H9 (cell line): ENCODE data around the gene MCF2L. TPM values are rescaled to one million over a fixed set of nuclear protein-coding genes. Genes with fewer than 3 reads are reported as not detected.

Source experiments
- DNase-seq: peaks from one replicate; pipeline ENCODE4 v3.0.0-alpha.2; 2017
- H2AFZ ChIP-seq: one replicate; pipeline ENCODE4 v1.6.1; 2013; ENCODE audit warnings: mild to moderate bottlenecking, low read length, control low read depth, moderate library complexity
- H2AK5ac ChIP-seq: 2 replicates; pipeline ENCODE4 v1.6.1; 2013; ENCODE audit warnings: low read length, control low read depth, mixed read lengths; ENCODE audit not compliant: insufficient read length
- H2BK120ac ChIP-seq: one replicate; pipeline ENCODE4 v1.6.1; 2013; ENCODE audit warnings: low read depth, mild to moderate bottlenecking, low read length, control low read depth, inconsistent platforms; ENCODE audit not compliant: poor library complexity, severe bottlenecking
- H2BK12ac ChIP-seq: 2 replicates; pipeline ENCODE4 v1.6.1; 2013; ENCODE audit warnings: low read length, control low read depth, mixed read lengths, low read depth; ENCODE audit not compliant: insufficient read length
- H2BK15ac ChIP-seq: 2 replicates; pipeline ENCODE4 v1.6.1; 2013; ENCODE audit warnings: low read depth, low read length, control low read depth
- H2BK20ac ChIP-seq: one replicate; pipeline ENCODE4 v1.6.1; 2013; ENCODE audit warnings: low read depth, mild to moderate bottlenecking, low read length, control low read depth, inconsistent platforms; ENCODE audit not compliant: poor library complexity, severe bottlenecking
- H2BK5ac ChIP-seq: 2 replicates; pipeline ENCODE4 v1.6.1; 2013; ENCODE audit warnings: low read length, control low read depth, mixed read lengths; ENCODE audit not compliant: insufficient read length
- H3K14ac ChIP-seq: 2 replicates; pipeline ENCODE4 v1.6.1; 2013; ENCODE audit warnings: low read length, control low read depth; ENCODE audit not compliant: insufficient read depth
- H3K18ac ChIP-seq: 2 replicates; pipeline ENCODE4 v1.6.1; 2013; ENCODE audit warnings: low read depth, mild to moderate bottlenecking, mixed read lengths, low read length, control low read depth; ENCODE audit not compliant: insufficient read length
- H3K23ac ChIP-seq: 2 replicates; pipeline ENCODE4 v1.6.1; 2013; ENCODE audit warnings: low read length, control low read depth, mixed read lengths, low read depth; ENCODE audit not compliant: insufficient read length
- H3K23me2 ChIP-seq: 2 replicates; pipeline ENCODE4 v1.6.1; 2013; ENCODE audit warnings: low read depth, mild to moderate bottlenecking, mixed read lengths, low read length, control low read depth; ENCODE audit not compliant: insufficient read length, poor library complexity, severe bottlenecking
- H3K27ac ChIP-seq: 2 replicates; pipeline ENCODE4 v1.5.1; 2013; ENCODE audit warnings: low read length, control low read depth, mixed read lengths, low read depth; ENCODE audit not compliant: insufficient read length
- H3K27me3 ChIP-seq: 2 replicates; pipeline ENCODE4 v1.6.1; 2013; ENCODE audit warnings: low read length, control low read depth, inconsistent platforms; ENCODE audit not compliant: insufficient read depth
- H3K4ac ChIP-seq: 2 replicates; pipeline ENCODE4 v1.6.1; 2013; ENCODE audit warnings: low read depth, mild to moderate bottlenecking, control low read depth, inconsistent platforms, low read length, moderate library complexity
- H3K4me1 ChIP-seq: 2 replicates; pipeline ENCODE4 v1.6.1; 2013; ENCODE audit warnings: low read length, control low read depth, inconsistent platforms; ENCODE audit not compliant: insufficient read depth
- H3K4me2 ChIP-seq: 2 replicates; pipeline ENCODE4 v1.6.1; 2013; ENCODE audit warnings: low read length, control low read depth, mixed read lengths; ENCODE audit not compliant: insufficient read length, insufficient read depth
- H3K56ac ChIP-seq: 2 replicates; pipeline ENCODE4 v1.6.1; 2013; ENCODE audit warnings: low read depth, mild to moderate bottlenecking, mixed read lengths, low read length, control low read depth; ENCODE audit not compliant: insufficient read length
- H3K79me1 ChIP-seq: 2 replicates; pipeline ENCODE4 v1.6.1; 2013; ENCODE audit warnings: low read depth, mild to moderate bottlenecking, moderate library complexity, low read length, control low read depth, inconsistent platforms; ENCODE audit not compliant: insufficient read depth, poor library complexity, severe bottlenecking
- H3K79me2 ChIP-seq: 2 replicates; pipeline ENCODE4 v1.6.1; 2013; ENCODE audit warnings: low read length, control low read depth, inconsistent platforms; ENCODE audit not compliant: insufficient read depth
- H3K9ac ChIP-seq: 2 replicates; pipeline ENCODE4 v1.6.1; 2013; ENCODE audit warnings: low read length, control low read depth, mixed read lengths; ENCODE audit not compliant: insufficient read length; ENCODE audit errors: extremely low read depth
- H3K9me3 ChIP-seq: one replicate; pipeline ENCODE4 v1.6.1; 2013; ENCODE audit warnings: low read depth, low read length, inconsistent platforms; ENCODE audit not compliant: control insufficient read depth
- H3T11ph ChIP-seq: one replicate; pipeline ENCODE4 v1.6.1; 2013; ENCODE audit warnings: mild to moderate bottlenecking, low read length, control low read depth, inconsistent platforms
- H4K20me1 ChIP-seq: one replicate; pipeline ENCODE4 v1.6.1; 2013; ENCODE audit not compliant: control insufficient read depth, insufficient read length, insufficient read depth
- H4K5ac ChIP-seq: 2 replicates; pipeline ENCODE4 v1.6.1; 2013; ENCODE audit warnings: low read depth, mild to moderate bottlenecking, mixed read lengths, low read length, control low read depth; ENCODE audit not compliant: insufficient read length
- H4K8ac ChIP-seq: replicated peaks from 2 replicates; pipeline ENCODE4 v1.6.1; 2013; ENCODE audit warnings: low read length, control low read depth, mixed read lengths, low read depth; ENCODE audit not compliant: insufficient read length
- H4K91ac ChIP-seq: 2 replicates; pipeline ENCODE4 v1.6.1; 2013; ENCODE audit warnings: low read depth, mild to moderate bottlenecking, moderate library complexity, mixed read lengths, low read length, control low read depth; ENCODE audit not compliant: insufficient read length
- H3K27ac Mint-ChIP-seq, 3 experiments: 2 replicates in 2 of 3; 3 replicates in 1 of 3; pipeline ENCODE4 v1.8.0; 2020 to 2021; ENCODE audit warnings: mixed read lengths in 3 of 3, mild to moderate bottlenecking in 1 of 3, moderate library complexity in 1 of 3
- H3K27me3 Mint-ChIP-seq: 2 replicates; pipeline ENCODE4 v1.8.0; 2021; ENCODE audit warnings: low read depth, mild to moderate bottlenecking, moderate library complexity, mixed read lengths
- H3K36me3 Mint-ChIP-seq, 3 experiments: 2 replicates in 2 of 3; 3 replicates in 1 of 3; pipeline ENCODE4 v1.8.0; 2020 to 2021; ENCODE audit warnings: low read depth in 3 of 3, mixed read lengths in 3 of 3; ENCODE audit not compliant: insufficient read depth in 1 of 3
- H3K4me1 Mint-ChIP-seq, 2 experiments: 2 replicates each; pipeline ENCODE4 v1.8.0; 2020; ENCODE audit warnings: mixed read lengths in 2 of 2
- H3K4me3 Mint-ChIP-seq, 2 experiments: 2 replicates in 1 of 2; 3 replicates in 1 of 2; pipeline ENCODE4 v1.8.0; 2020 to 2021; ENCODE audit warnings: mild to moderate bottlenecking in 2 of 2, mixed read lengths in 2 of 2, moderate library complexity in 1 of 2
- H3K9me3 Mint-ChIP-seq, 2 experiments: 2 replicates in 1 of 2; 3 replicates in 1 of 2; pipeline ENCODE4 v1.8.0; 2020; ENCODE audit warnings: mild to moderate bottlenecking in 2 of 2, mixed read lengths in 2 of 2, moderate library complexity in 1 of 2
- WGBS: extraction: QIAGEN DNeasy Blood & Tissue Kit; methylation state at CpG from one replicate; pipeline ENCODE4 v1.1.7; 2013; ENCODE audit warnings: missing lambda C conversion rate, low lambda C conversion rate, mixed read lengths; ENCODE audit not compliant: insufficient read length; ENCODE audit errors: extremely low coverage; 5-methylcytosine and 5-hydroxymethylcytosine counted together
- total RNA-seq: library from RNA; stranded (reverse); gene quantifications from 2 replicates; pipeline ENCODE4 v1.2.1, GENCODE V29; 2021
- TF ChIP-seq, protein P1 (sequence below): fragments of 200-600 bp; sonication (generic); conservative IDR thresholded peaks from 3 replicates; pipeline ENCODE4 v1.8.0; 2021; ENCODE audit warnings: antibody characterized with exemption, mild to moderate bottlenecking

The MCF2L gene
- total RNA-seq, 1 experiment from 2014 or later, result 18.5 TPM

DNA sequence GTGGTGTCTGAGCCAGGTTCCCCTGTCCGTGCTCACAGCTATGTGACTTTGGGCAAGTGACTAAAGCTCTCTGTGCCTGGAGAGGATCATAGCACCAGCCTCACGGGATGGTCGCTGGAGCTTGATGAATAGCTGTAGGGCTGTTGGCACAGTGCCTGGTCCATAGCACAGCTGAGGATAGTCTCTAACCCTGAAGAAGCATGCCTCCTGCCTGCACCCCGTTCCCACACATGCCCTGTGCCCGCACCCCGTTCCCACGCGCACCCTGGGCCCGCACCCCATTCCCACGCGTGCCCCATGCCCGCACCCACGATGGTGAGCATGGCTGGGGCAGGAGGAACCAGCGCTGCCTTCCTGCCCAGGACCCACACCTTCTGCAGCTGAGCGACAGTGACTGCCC lies 72.9 kb downstream of the MCF2L start:
- Mint-ChIP-seq H3K27me3 (no peaks in the 10 kb centered on the region; the same call in none of the 2 replicates), H3K36me3 (peaks cover 0 to 3% (median 2%) of the 10 kb centered on the region in 3 experiments; a peak in 4 of 7 replicates), H3K4me1 (peaks cover 0 to 2% of the 10 kb centered on the region in 2 experiments; a peak in 3 of 4 replicates), H3K9me3 (peaks cover 5 to 9% of the 10 kb centered on the region in 2 experiments; a peak in 3 of 5 replicates), H3K4me3 (no peak overlapping the region), H3K27ac (no peak overlapping the region)
- Histone ChIP-seq H3K79me1 (no peaks in the 10 kb centered on the region), H2BK20ac (no peak overlapping the region), H2BK15ac (no peak overlapping the region), H3K27me3 (no peaks in the 10 kb centered on the region), H3K4ac (no peak overlapping the region), H4K8ac (no peak overlapping the region), H4K20me1 (no peaks in the 10 kb centered on the region), H3K56ac (no peak overlapping the region), H2AFZ (no peak overlapping the region), H3T11ph (no peak overlapping the region), H2BK5ac (no peak overlapping the region), H3K9ac (no peak overlapping the region), H3K23ac (no peak overlapping the region), H3K9me3 (no peaks in the 10 kb centered on the region), H2AK5ac (no peak overlapping the region), H3K27ac (no peak overlapping the region), H3K18ac (no peak overlapping the region), H2BK120ac (no peak overlapping the region), H3K79me2 (no peaks in the 10 kb centered on the region), H2BK12ac (no peak overlapping the region), H3K14ac (no peak overlapping the region; the same call in 1 of the 2 replicates), H4K5ac (no peak overlapping the region), H3K23me2 (no peaks in the 10 kb centered on the region), H4K91ac (no peak overlapping the region), H3K4me1 (no peaks in the 10 kb centered on the region), H3K4me2 (no peak overlapping the region)
- DNase-seq, result no peak
- no CpG with 5 or more reads among the region's 15 CpGs for WGBS
- TF ChIP-seq, protein P1, sequence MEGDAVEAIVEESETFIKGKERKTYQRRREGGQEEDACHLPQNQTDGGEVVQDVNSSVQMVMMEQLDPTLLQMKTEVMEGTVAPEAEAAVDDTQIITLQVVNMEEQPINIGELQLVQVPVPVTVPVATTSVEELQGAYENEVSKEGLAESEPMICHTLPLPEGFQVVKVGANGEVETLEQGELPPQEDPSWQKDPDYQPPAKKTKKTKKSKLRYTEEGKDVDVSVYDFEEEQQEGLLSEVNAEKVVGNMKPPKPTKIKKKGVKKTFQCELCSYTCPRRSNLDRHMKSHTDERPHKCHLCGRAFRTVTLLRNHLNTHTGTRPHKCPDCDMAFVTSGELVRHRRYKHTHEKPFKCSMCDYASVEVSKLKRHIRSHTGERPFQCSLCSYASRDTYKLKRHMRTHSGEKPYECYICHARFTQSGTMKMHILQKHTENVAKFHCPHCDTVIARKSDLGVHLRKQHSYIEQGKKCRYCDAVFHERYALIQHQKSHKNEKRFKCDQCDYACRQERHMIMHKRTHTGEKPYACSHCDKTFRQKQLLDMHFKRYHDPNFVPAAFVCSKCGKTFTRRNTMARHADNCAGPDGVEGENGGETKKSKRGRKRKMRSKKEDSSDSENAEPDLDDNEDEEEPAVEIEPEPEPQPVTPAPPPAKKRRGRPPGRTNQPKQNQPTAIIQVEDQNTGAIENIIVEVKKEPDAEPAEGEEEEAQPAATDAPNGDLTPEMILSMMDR, result no peak
